Activated B cell treated with CpG ODN at 0.5 μM for 24 hours (primary cell): ENCODE results near the gene COL4A1. TPM values are rescaled to one million over a fixed set of nuclear protein-coding genes. Genes with fewer than 3 reads are reported as not detected.
A peak's percentile ranks its signal among the peaks of the same experiment; 100 is the strongest.
"Not testable (repeated sequence)": the region's sequence is repeated elsewhere in the genome, so short reads cannot be mapped to it uniquely, and the experiment has no call there.

Experiments
- ATAC-seq: fragments of 200-7000 bp; cut with Tn5 transposase; one replicate; pipeline ENCODE4 v1.10.0; 2021; ENCODE audit warnings: low read depth, mild to moderate bottlenecking, moderate library complexity
- CTCF ChIA-PET: fragments of 350-600 bp; sonication (Branson Sonifier 250); formaldehyde crosslinking; loops from one replicate; lab custom pipeline; 2021; ENCODE audit warnings: antibody characterized with exemption; lab: Charles Lee
- POLR2A ChIA-PET: fragments of 350-600 bp; sonication (Branson Sonifier 250); formaldehyde crosslinking; loops from one replicate; lab custom pipeline; 2021; ENCODE audit warnings: antibody characterized with exemption; lab: Charles Lee
- DNase-seq: peaks from one replicate; pipeline ENCODE4 v3.0.0; 2022
- H3K27ac Mint-ChIP-seq: one replicate; pipeline ENCODE4 v1.8.0; 2020; ENCODE audit warnings: mixed read lengths
- H3K27me3 Mint-ChIP-seq: one replicate; pipeline ENCODE4 v1.8.0; 2021; ENCODE audit warnings: mixed read lengths
- H3K36me3 Mint-ChIP-seq: one replicate; pipeline ENCODE4 v1.8.0; 2021; ENCODE audit warnings: low read depth, mixed read lengths
- H3K4me1 Mint-ChIP-seq: one replicate; pipeline ENCODE4 v1.8.0; 2021; ENCODE audit warnings: mixed read lengths
- H3K4me3 Mint-ChIP-seq: one replicate; pipeline ENCODE4 v1.8.0; 2020; ENCODE audit warnings: mild to moderate bottlenecking, mixed read lengths
- H3K9me3 Mint-ChIP-seq: one replicate; pipeline ENCODE4 v1.8.0; 2020; ENCODE audit warnings: mixed read lengths
- intact Hi-C: fragments of 100-400 bp; cut with micrococcal nuclease; formaldehyde crosslinking; loops from one replicate; pipeline ENCODE4 v1.15.1; 2024
- total RNA-seq: library from RNA; stranded (reverse); gene quantifications from 2 replicates; pipeline ENCODE4 v1.2.3, GENCODE V29; 2022
- TF ChIP-seq, protein P1 (sequence below): fragments of 200-600 bp; IDR thresholded peaks from one replicate; pipeline ENCODE4 v1.8.0; 2022; ENCODE audit warnings: antibody characterized with exemption, mild to moderate bottlenecking

COL4A1 gene
- total RNA-seq, 1 donor from 2014 or later = not detected

GRCh38 chr13:110118106-110118505 is 188.9 kb downstream of the COL4A1 start:
- no peaks in the 10 kb centered on the region for H3K36me3 Mint-ChIP-seq
- no peaks in the 10 kb centered on the region for H3K9me3 Mint-ChIP-seq
- CTCF ChIA-PET = no interaction called here
- H3K27ac Mint-ChIP-seq = no peak overlapping the region
- no peak for DNase-seq
- no peaks in the 10 kb centered on the region for H3K4me1 Mint-ChIP-seq
- H3K27me3 Mint-ChIP-seq = peaks cover 12% of the 10 kb centered on the region
- no peak for ATAC-seq
- POLR2A ChIA-PET = no interaction called here
- H3K4me3 Mint-ChIP-seq = no peak overlapping the region
- intact Hi-C loops = loop anchor here (5.0 kb wide), 1 partner anchor 1796 kb away; no protein-coding TSS in a partner anchor
- TF ChIP-seq, protein P1, sequence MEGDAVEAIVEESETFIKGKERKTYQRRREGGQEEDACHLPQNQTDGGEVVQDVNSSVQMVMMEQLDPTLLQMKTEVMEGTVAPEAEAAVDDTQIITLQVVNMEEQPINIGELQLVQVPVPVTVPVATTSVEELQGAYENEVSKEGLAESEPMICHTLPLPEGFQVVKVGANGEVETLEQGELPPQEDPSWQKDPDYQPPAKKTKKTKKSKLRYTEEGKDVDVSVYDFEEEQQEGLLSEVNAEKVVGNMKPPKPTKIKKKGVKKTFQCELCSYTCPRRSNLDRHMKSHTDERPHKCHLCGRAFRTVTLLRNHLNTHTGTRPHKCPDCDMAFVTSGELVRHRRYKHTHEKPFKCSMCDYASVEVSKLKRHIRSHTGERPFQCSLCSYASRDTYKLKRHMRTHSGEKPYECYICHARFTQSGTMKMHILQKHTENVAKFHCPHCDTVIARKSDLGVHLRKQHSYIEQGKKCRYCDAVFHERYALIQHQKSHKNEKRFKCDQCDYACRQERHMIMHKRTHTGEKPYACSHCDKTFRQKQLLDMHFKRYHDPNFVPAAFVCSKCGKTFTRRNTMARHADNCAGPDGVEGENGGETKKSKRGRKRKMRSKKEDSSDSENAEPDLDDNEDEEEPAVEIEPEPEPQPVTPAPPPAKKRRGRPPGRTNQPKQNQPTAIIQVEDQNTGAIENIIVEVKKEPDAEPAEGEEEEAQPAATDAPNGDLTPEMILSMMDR = no peak

DNA sequence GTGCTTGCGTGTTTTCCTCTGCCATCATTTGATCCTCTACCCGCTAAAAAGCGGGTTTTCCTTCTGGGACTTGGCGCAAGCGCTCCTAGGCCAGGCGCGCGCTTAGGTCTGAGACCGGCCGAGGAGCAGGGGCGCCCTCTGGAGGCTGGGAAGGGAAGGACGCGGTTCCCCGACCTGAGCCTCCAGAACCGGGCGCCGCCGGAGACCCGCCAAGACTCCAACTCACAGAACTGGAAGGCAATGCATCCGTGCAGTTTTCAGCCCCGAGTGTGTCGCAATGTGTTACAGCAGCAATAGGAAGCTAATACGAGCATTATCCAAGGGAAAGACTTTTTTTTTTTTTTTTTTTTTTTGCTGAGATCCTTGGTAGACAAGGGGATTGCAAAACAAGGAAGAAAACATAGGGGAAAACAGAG is 190.9 kb downstream of the COL4A1 start:
- intact Hi-C loops = loop anchor here (1.0 to 5.0 kb wide), 2 partner anchors 1155 to 1794 kb away; no protein-coding TSS in a partner anchor
- TF ChIP-seq, protein P1 = no peak
- ChIA-PET CTCF (interaction anchor here (1.4 to 2.0 kb wide), 3 partner anchors 10 to 1154 kb away, joined by 6 to 7 read pairs (median 6); no protein-coding TSS in a partner anchor), POLR2A (no interaction called here)
- ATAC-seq = peak; percentile 52
- peak; percentile 29 for DNase-seq
- peaks cover 12% of the 10 kb centered on the region for H3K27me3 Mint-ChIP-seq
- H3K36me3 Mint-ChIP-seq = no peaks in the 10 kb centered on the region
- H3K9me3 Mint-ChIP-seq = no peaks in the 10 kb centered on the region
- H3K27ac Mint-ChIP-seq = no peak overlapping the region
- H3K4me1 Mint-ChIP-seq = no peaks in the 10 kb centered on the region
- no peak overlapping the region for H3K4me3 Mint-ChIP-seq

DNA sequence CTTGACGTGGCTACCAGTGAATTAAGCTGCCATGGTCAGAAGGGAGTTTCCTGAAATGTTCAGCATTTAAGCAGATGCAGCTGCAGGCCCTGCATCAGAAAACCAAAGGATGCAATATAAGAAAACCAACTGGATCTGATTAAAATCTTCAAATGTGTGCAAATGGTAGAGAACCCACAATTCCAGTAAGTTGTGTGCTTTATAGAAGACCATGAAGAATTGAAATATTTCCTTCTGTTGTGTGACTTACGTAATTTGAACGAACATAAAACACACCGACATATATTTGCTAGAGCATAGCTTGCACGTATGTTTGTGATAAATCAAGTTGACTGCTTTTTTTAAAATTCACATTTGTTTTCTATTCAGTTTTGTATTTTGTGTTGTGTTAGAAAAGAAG is 191.4 kb downstream of the COL4A1 start:
- H3K9me3 Mint-ChIP-seq = no peaks in the 10 kb centered on the region
- H3K4me3 Mint-ChIP-seq = no peak overlapping the region
- H3K27me3 Mint-ChIP-seq = peaks cover 12% of the 10 kb centered on the region
- ChIA-PET POLR2A (no interaction called here), CTCF (interaction anchor here (1.7 to 2.0 kb wide), 2 partner anchors 9 to 1154 kb away, joined by 6 to 7 read pairs; no protein-coding TSS in a partner anchor)
- intact Hi-C loops = loop anchor here (5.0 kb wide), 1 partner anchor 1793 kb away; no protein-coding TSS in a partner anchor
- ATAC-seq = no peak
- no peaks in the 10 kb centered on the region for H3K36me3 Mint-ChIP-seq
- no peaks in the 10 kb centered on the region for H3K4me1 Mint-ChIP-seq
- DNase-seq = no peak
- TF ChIP-seq, protein P1 = no peak
- no peak overlapping the region for H3K27ac Mint-ChIP-seq

- Mint-ChIP-seq H3K9me3 (no peaks in the 10 kb centered on the region), H3K27me3 (peaks cover 12% of the 10 kb centered on the region), H3K27ac (no peak overlapping the region), H3K36me3 (no peaks in the 10 kb centered on the region), H3K4me3 (no peak overlapping the region), H3K4me1 (no peaks in the 10 kb centered on the region)
- TF ChIP-seq, protein P1 = no peak
- CTCF ChIA-PET = interaction anchor here (1.7 to 2.0 kb wide), 2 partner anchors 8 to 1153 kb away, joined by 6 to 7 read pairs; no protein-coding TSS in a partner anchor
- no peak for DNase-seq
- ATAC-seq = no peak
- intact Hi-C loops = no loop called here
- POLR2A ChIA-PET = no interaction called here
Observed at GRCh38 chr13:110114316-110114715, 192.6 kb downstream of the COL4A1 start.

- DNase-seq (no peak), ATAC-seq (no peak)
- Mint-ChIP-seq H3K36me3 (no peaks in the 10 kb centered on the region), H3K27ac (no peak overlapping the region), H3K4me3 (no peak overlapping the region), H3K27me3 (peaks cover 12% of the 10 kb centered on the region), H3K4me1 (no peaks in the 10 kb centered on the region), H3K9me3 (no peaks in the 10 kb centered on the region)
- POLR2A ChIA-PET = no interaction called here
- intact Hi-C loops = no loop called here
- CTCF ChIA-PET = no interaction called here
- TF ChIP-seq, protein P1 = no peak
Observed at GRCh38 chr13:110113284-110113764, 193.6 kb downstream of the COL4A1 start.

- H3K27ac Mint-ChIP-seq, H3K9me3 Mint-ChIP-seq, intact Hi-C loops, POLR2A ChIA-PET, ATAC-seq, H3K36me3 Mint-ChIP-seq, CTCF ChIA-PET, H3K4me1 Mint-ChIP-seq, DNase-seq, H3K4me3 Mint-ChIP-seq: not testable (repeated sequence)
- peaks cover 12% of the 10 kb centered on the region for H3K27me3 Mint-ChIP-seq
Observed at GRCh38 chr13:110112379-110112778, 194.6 kb downstream of the COL4A1 start.
